OCI-LY7 (cell line): Measurements from ENCODE around the gene SPP2.

Source experiments
- EZH2phosphoT487 ChIP-seq: fragments of 200-600 bp; sonication (generic); IDR thresholded peaks from 2 replicates; pipeline ENCODE4 v1.6.1; 2018; ENCODE audit warnings: low read depth, borderline replicate concordance, mild to moderate bottlenecking, mixed run types, antibody characterized with exemption, low read length, moderate library complexity, mixed read lengths
- TF ChIP-seq, protein P1 (sequence below): fragments of 200-600 bp; sonication (generic); conservative IDR thresholded peaks from 2 replicates; pipeline ENCODE4 v1.5.1; 2014; ENCODE audit warnings: mild to moderate bottlenecking, antibody characterized with exemption, low read length, moderate library complexity, mixed read lengths

- TF ChIP-seq, protein P1, sequence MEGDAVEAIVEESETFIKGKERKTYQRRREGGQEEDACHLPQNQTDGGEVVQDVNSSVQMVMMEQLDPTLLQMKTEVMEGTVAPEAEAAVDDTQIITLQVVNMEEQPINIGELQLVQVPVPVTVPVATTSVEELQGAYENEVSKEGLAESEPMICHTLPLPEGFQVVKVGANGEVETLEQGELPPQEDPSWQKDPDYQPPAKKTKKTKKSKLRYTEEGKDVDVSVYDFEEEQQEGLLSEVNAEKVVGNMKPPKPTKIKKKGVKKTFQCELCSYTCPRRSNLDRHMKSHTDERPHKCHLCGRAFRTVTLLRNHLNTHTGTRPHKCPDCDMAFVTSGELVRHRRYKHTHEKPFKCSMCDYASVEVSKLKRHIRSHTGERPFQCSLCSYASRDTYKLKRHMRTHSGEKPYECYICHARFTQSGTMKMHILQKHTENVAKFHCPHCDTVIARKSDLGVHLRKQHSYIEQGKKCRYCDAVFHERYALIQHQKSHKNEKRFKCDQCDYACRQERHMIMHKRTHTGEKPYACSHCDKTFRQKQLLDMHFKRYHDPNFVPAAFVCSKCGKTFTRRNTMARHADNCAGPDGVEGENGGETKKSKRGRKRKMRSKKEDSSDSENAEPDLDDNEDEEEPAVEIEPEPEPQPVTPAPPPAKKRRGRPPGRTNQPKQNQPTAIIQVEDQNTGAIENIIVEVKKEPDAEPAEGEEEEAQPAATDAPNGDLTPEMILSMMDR, result no peak
- TF ChIP-seq EZH2phosphoT487, result no peak
Observed at GRCh38 chr2:234032279-234032856, 18.1 kb upstream of the SPP2 start.
